GM18511 (cell line): ENCODE measurements around the gene TRIM74.
"Not testable (repeated sequence)": the region's sequence is repeated elsewhere in the genome, so short reads cannot be mapped to it uniquely, and the experiment has no call there.

ENCODE experiments used
- ATAC-seq: cut with Tn5 transposase; IDR thresholded peaks from one replicate; pipeline ENCODE4 v1.9.1; 2021; ENCODE audit warnings: mild to moderate bottlenecking, moderate library complexity; ENCODE audit not compliant: unreplicated experiment

TRIM74 gene

GRCh38 chr7:72913750-72914149 is 55.5 kb downstream of the TRIM74 start:
- ATAC-seq, result not testable (repeated sequence)

DNA sequence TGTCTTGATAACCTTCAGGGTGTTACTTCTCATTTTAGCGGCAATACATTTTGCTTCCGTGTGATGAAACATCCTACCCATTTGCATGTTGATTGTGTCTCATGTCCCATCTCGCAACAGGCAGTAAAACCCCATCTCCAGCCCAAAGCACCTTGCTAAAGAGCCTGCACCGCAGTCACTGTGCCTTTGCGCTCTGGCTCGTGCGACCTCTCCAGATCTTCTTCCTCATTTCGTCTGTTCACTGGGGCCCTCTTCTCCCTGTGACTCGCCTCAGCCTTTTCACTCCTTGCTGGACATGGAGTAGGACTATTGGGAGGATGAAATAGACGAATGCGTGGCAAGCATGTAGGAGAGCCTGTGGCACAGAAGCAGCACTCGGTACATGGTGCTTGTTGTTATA is 57.9 kb downstream of the TRIM74 start:
- ATAC-seq, result not testable (repeated sequence)
